Measurements from ENCODE around the gene ELOA2. TPM values are rescaled to one million over a fixed set of nuclear protein-coding genes. Genes with fewer than 3 reads are reported as not detected.

The ELOA2 gene, protein sequence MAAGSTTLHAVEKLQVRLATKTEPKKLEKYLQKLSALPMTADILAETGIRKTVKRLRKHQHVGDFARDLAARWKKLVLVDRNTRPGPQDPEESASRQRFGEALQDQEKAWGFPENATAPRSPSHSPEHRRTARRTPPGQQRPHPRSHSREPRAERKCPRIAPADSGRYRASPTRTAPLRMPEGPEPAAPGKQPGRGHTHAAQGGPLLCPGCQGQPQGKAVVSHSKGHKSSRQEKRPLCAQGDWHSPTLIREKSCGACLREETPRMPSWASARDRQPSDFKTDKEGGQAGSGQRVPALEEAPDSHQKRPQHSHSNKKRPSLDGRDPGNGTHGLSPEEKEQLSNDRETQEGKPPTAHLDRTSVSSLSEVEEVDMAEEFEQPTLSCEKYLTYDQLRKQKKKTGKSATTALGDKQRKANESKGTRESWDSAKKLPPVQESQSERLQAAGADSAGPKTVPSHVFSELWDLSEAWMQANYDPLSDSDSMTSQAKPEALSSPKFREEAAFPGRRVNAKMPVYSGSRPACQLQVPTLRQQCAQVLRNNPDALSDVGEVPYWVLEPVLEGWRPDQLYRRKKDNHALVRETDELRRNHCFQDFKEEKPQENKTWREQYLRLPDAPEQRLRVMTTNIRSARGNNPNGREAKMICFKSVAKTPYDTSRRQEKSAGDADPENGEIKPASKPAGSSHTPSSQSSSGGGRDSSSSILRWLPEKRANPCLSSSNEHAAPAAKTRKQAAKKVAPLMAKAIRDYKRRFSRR
- total RNA-seq: not detected in 2 replicates
- not detected in 2 replicates for polyA plus RNA-seq
- polyA plus RNA-seq (2012): not detected in 2 replicates
- polyA minus RNA-seq (ENCODE audit: low replicate concordance): not detected in 2 replicates

DNA sequence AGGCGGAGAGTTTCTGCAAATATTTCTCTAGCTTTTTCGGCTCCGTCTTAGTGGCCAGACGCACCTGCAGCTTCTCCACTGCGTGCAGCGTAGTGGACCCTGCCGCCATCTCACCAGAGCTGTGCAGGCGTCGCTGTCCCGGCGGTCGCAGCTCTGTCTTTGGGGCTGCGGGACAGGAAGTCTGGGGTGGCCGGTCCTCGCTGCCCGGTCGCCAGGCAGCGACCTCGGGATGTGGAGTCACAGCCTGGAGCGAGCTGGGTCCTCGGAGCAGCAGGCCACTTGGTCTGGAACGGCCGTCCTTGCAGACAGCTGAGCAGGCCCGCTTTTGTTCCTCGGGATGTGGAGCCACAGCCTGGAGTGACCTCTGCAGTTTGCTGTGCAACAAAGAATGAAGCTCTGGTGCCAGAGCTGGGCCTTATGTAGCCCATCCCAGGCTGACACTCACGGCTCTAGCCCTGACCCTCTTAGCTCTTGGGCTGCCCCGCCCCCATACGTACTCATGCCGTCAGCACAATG is at the start of gene ELOA2:
TSS of gene ELOA2 (minus strand) at position 466 of the 516 bp plus-strand sequence. CDS start at position 109, 357 bp downstream.
- H3K9ac ChIP-seq (ENCODE audit: insufficient read depth, low read length): no peak within 1 kb of the TSS
- no peaks in the 10 kb centered on the region for H3K27me3 ChIP-seq (ENCODE audit: control insufficient read depth, insufficient read depth, low read length)
- no peak for TF ChIP-seq EZH2 (IDR thresholded peaks at IDR 0.05; ENCODE audit: low read length, missing control alignments)
- TF ChIP-seq, protein P1, sequence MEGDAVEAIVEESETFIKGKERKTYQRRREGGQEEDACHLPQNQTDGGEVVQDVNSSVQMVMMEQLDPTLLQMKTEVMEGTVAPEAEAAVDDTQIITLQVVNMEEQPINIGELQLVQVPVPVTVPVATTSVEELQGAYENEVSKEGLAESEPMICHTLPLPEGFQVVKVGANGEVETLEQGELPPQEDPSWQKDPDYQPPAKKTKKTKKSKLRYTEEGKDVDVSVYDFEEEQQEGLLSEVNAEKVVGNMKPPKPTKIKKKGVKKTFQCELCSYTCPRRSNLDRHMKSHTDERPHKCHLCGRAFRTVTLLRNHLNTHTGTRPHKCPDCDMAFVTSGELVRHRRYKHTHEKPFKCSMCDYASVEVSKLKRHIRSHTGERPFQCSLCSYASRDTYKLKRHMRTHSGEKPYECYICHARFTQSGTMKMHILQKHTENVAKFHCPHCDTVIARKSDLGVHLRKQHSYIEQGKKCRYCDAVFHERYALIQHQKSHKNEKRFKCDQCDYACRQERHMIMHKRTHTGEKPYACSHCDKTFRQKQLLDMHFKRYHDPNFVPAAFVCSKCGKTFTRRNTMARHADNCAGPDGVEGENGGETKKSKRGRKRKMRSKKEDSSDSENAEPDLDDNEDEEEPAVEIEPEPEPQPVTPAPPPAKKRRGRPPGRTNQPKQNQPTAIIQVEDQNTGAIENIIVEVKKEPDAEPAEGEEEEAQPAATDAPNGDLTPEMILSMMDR (conservative IDR thresholded peaks at IDR 0.05 in 1 of 2, IDR thresholded peaks at IDR 0.05 in 1 of 2; ENCODE audit: low read depth in 1 of 2, low read length in 2 of 2): no peak
- no peaks in the 10 kb centered on the region for H4K20me1 ChIP-seq (ENCODE audit: control insufficient read depth, extremely low read depth, insufficient read depth, low read length)
- no peak within 1 kb of the TSS for H3K4me3 ChIP-seq (replicated peaks in 1 of 4; ENCODE audit: control extremely low read depth in 1 of 4, insufficient read depth in 1 of 4, low read depth in 3 of 4, low read length in 4 of 4)
- H3K4me2 ChIP-seq (ENCODE audit: extremely low read depth, insufficient read depth, low read length): no peak within 1 kb of the TSS
- H3K36me3 ChIP-seq (ENCODE audit: control insufficient read depth, insufficient read depth, low read length): no peaks in the 10 kb centered on the region
- H2AFZ ChIP-seq (ENCODE audit: low read length): no peak within 1 kb of the TSS
- H3K79me2 ChIP-seq (ENCODE audit: control insufficient read depth, insufficient read depth, low read length): no peaks in the 10 kb centered on the region
- H3K27ac ChIP-seq (ENCODE audit: insufficient read depth, low read length): no peak within 1 kb of the TSS
- DNase-seq (ENCODE audit: low read depth in 2 of 2): no peak
- no peaks in the 10 kb centered on the region for H3K9me3 ChIP-seq (ENCODE audit: control insufficient read depth, insufficient read depth, low read depth, low read length)
- H3K4me1 ChIP-seq (ENCODE audit: control insufficient read depth, extremely low read depth, insufficient read depth, low read length): no peaks in the 10 kb centered on the region

DNA sequence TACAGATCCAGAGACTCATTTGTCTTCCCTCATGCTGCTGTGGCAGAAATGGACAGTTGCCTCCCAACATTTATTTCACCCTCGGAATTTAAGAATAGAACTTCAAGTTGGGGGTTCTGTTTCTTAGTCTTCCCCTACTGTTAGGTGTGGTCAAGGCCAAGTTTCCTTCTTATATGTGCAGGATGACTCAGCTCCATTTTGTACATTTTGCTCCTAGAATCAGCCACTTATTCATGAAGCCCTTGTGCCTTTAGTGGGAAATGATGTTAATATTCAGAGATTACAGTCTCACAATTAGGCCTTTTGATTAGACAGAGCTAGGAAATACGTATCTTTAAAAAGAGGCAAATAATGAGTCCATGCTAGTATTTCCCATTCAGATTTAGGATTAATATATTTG is 46.2 kb upstream of the ELOA2 start:
- Histone ChIP-seq H4K20me1 (ENCODE audit: control insufficient read depth, extremely low read depth, insufficient read depth, low read length) (no peaks in the 10 kb centered on the region), H3K9ac (ENCODE audit: insufficient read depth, low read length) (no peak overlapping the region), H3K4me2 (ENCODE audit: extremely low read depth, insufficient read depth, low read length) (no peak overlapping the region), H3K79me2 (ENCODE audit: control insufficient read depth, insufficient read depth, low read length) (no peaks in the 10 kb centered on the region), H3K4me1 (ENCODE audit: control insufficient read depth, extremely low read depth, insufficient read depth, low read length) (no peaks in the 10 kb centered on the region), H3K27ac (ENCODE audit: insufficient read depth, low read length) (no peak overlapping the region), H3K27me3 (ENCODE audit: control insufficient read depth, insufficient read depth, low read length) (no peaks in the 10 kb centered on the region), H3K9me3 (ENCODE audit: control insufficient read depth, insufficient read depth, low read depth, low read length) (no peaks in the 10 kb centered on the region), H2AFZ (ENCODE audit: low read length) (no peak overlapping the region), H3K4me3 (replicated peaks in 1 of 4; ENCODE audit: control extremely low read depth in 1 of 4, insufficient read depth in 1 of 4, low read depth in 3 of 4, low read length in 4 of 4) (no peak overlapping the region), H3K36me3 (ENCODE audit: control insufficient read depth, insufficient read depth, low read length) (no peaks in the 10 kb centered on the region)
- peak; percentile 1 to 6 for DNase-seq (ENCODE audit: low read depth in 2 of 2)
- TF ChIP-seq EZH2 (IDR thresholded peaks at IDR 0.05; ENCODE audit: low read length, missing control alignments): no peak
- TF ChIP-seq, protein P1 (conservative IDR thresholded peaks at IDR 0.05 in 1 of 2, IDR thresholded peaks at IDR 0.05 in 1 of 2; ENCODE audit: low read depth in 1 of 2, low read length in 2 of 2): no peak

DNA sequence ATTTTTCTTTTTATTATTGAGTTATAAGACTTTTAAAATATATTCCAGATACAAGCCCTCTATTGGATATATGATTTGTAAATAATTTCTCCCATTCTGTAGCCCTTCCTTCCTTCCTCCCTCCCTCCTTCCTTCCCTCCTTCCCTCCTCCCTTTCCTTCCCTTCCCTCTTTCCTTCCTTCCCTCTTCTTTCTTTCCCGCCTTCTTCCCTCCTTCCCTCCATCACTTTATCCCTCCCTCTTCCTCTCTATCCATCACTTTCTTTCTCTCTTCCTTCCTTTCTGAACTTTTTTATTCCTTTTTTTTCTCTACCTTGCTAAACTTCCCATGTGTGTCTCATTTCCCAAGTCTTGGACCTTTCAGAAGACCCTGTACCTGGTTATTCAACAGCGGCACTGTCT is 45.5 kb upstream of the ELOA2 start:
- Histone ChIP-seq H3K79me2 (ENCODE audit: control insufficient read depth, insufficient read depth, low read length) (no peaks in the 10 kb centered on the region), H3K4me1 (ENCODE audit: control insufficient read depth, extremely low read depth, insufficient read depth, low read length) (no peaks in the 10 kb centered on the region), H2AFZ (ENCODE audit: low read length) (no peak overlapping the region), H3K4me2 (ENCODE audit: extremely low read depth, insufficient read depth, low read length) (no peak overlapping the region), H3K36me3 (ENCODE audit: control insufficient read depth, insufficient read depth, low read length) (no peaks in the 10 kb centered on the region), H3K27ac (ENCODE audit: insufficient read depth, low read length) (no peak overlapping the region), H4K20me1 (ENCODE audit: control insufficient read depth, extremely low read depth, insufficient read depth, low read length) (no peaks in the 10 kb centered on the region), H3K4me3 (replicated peaks in 1 of 4; ENCODE audit: control extremely low read depth in 1 of 4, insufficient read depth in 1 of 4, low read depth in 3 of 4, low read length in 4 of 4) (no peak overlapping the region), H3K27me3 (ENCODE audit: control insufficient read depth, insufficient read depth, low read length) (no peaks in the 10 kb centered on the region), H3K9me3 (ENCODE audit: control insufficient read depth, insufficient read depth, low read depth, low read length) (no peaks in the 10 kb centered on the region), H3K9ac (ENCODE audit: insufficient read depth, low read length) (no peak overlapping the region)
- no peak for TF ChIP-seq EZH2 (IDR thresholded peaks at IDR 0.05; ENCODE audit: low read length, missing control alignments)
- TF ChIP-seq, protein P1 (conservative IDR thresholded peaks at IDR 0.05 in 1 of 2, IDR thresholded peaks at IDR 0.05 in 1 of 2; ENCODE audit: low read depth in 1 of 2, low read length in 2 of 2): no peak
- no peak for DNase-seq (ENCODE audit: low read depth in 2 of 2)
